Adrenal gland (tissue), 5 donors: ENCODE data around the gene LRRC8E.

ENCODE experiments used
- CTCF ChIP-seq, 6 experiments: fragments of 450-650 bp in 4 of 6; fragments of 200-600 bp in 2 of 6; sonication (generic) in 1 of 6; IDR thresholded peaks; 1 replicate in 5 of 6; 2 replicates in 1 of 6; pipeline versions ENCODE4 v1.5.1 to v1.8.0; 2016 to 2021; ENCODE audit warnings: antibody characterized with exemption in 6 of 6, mild to moderate bottlenecking in 2 of 6, moderate library complexity in 1 of 6
- POLR2A ChIP-seq, 2 donors: fragments of 450-650 bp; IDR thresholded peaks; one replicate each; pipeline ENCODE4 v1.6.1; 2017; ENCODE audit warnings: antibody characterized with exemption in 2 of 2, mild to moderate bottlenecking in 2 of 2, moderate library complexity in 1 of 2
- donor health status: DM: no; HTN: no; CAD: no.

GRCh38 chr19:7871437-7872305 lies 16.6 kb upstream of the LRRC8E start:
- TF ChIP-seq CTCF (IDR thresholded peaks at IDR 0.05) (no peak), POLR2A (IDR thresholded peaks at IDR 0.05) (peak in 1 of 2 donors; percentile 71)
